ENCODE data around the gene MOSPD3.
"Not testable (repeated sequence)": the region's sequence is repeated elsewhere in the genome, so short reads cannot be mapped to it uniquely, and the experiment has no call there.

The MOSPD3 gene

DNA sequence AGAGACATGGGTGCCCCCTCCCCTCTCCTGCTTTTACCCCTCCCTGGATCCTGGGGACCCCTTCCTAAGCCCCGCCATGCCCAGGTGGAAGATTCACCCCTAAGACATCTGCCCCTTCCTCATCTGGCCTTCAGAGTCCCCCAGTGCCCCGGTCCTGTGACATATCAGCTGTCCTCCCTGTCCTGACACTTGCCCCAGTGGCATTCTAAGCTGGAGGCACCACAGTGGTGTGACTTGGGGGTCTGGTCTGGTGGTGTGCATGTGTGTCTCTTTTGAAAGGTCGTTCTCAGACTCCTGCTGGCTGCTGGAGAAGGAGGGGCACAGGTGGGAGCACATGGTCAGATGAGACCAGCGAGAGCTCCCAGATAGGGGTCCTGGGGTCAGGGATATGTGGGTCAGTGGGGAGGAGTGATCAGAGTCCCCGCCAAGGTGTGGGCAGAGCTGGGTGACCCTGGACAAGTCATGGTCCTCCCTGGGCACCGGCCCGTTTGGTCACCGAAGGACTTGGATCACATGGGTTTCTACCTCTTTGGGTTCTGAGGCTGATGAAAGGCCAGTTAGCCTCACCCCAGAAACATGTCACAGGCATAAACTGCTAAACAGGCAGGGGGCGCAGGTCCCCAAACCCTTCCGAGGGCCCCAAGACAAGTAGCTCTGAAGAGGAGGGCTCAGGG, 29.7 kb downstream of the MOSPD3 start:
- TF ChIP-seq, protein P1, sequence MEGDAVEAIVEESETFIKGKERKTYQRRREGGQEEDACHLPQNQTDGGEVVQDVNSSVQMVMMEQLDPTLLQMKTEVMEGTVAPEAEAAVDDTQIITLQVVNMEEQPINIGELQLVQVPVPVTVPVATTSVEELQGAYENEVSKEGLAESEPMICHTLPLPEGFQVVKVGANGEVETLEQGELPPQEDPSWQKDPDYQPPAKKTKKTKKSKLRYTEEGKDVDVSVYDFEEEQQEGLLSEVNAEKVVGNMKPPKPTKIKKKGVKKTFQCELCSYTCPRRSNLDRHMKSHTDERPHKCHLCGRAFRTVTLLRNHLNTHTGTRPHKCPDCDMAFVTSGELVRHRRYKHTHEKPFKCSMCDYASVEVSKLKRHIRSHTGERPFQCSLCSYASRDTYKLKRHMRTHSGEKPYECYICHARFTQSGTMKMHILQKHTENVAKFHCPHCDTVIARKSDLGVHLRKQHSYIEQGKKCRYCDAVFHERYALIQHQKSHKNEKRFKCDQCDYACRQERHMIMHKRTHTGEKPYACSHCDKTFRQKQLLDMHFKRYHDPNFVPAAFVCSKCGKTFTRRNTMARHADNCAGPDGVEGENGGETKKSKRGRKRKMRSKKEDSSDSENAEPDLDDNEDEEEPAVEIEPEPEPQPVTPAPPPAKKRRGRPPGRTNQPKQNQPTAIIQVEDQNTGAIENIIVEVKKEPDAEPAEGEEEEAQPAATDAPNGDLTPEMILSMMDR (conservative IDR thresholded peaks at IDR 0.05; ENCODE audit: low read length): no peak
- DNase-seq (ENCODE audit: low read depth): no peak
- H3K4me3 ChIP-seq (ENCODE audit: low read length): no peak overlapping the region

DNA sequence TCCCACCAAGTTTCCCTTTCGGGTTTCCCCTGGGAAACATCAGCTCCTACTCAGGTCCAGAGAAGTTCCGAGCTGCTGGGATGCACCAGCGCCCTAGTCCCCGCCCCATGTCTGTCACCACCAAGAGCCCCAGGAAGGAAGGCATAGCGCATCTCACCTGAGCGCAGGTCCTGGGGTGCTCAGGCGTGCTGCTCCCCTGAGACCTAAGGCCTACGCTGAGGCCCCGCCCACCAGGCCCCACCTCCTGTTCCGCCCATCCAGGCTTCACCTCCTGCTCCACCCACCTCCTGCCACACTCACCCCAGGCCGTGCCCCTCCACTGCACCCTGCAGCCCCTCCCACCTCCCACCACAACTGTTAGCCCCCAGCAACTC, 30.2 kb downstream of the MOSPD3 start:
- no peak for DNase-seq (ENCODE audit: low read depth)
- no peak overlapping the region for H3K4me3 ChIP-seq (ENCODE audit: low read length)
- TF ChIP-seq, protein P1 (conservative IDR thresholded peaks at IDR 0.05; ENCODE audit: low read length): no peak

- no peak overlapping the region for H3K4me3 ChIP-seq (ENCODE audit: low read length)
- TF ChIP-seq, protein P1 (conservative IDR thresholded peaks at IDR 0.05; ENCODE audit: low read length): no peak
- DNase-seq (ENCODE audit: low read depth): no peak
Measured at GRCh38 chr7:100649826-100650565, 37.7 kb downstream of the MOSPD3 start.

- H3K4me3 ChIP-seq (ENCODE audit: low read length): no peak overlapping the region
- no peak for DNase-seq (ENCODE audit: low read depth)
- TF ChIP-seq, protein P1 (conservative IDR thresholded peaks at IDR 0.05; ENCODE audit: low read length): no peak
Measured at GRCh38 chr7:100654908-100655831, 42.8 kb downstream of the MOSPD3 start.

DNA sequence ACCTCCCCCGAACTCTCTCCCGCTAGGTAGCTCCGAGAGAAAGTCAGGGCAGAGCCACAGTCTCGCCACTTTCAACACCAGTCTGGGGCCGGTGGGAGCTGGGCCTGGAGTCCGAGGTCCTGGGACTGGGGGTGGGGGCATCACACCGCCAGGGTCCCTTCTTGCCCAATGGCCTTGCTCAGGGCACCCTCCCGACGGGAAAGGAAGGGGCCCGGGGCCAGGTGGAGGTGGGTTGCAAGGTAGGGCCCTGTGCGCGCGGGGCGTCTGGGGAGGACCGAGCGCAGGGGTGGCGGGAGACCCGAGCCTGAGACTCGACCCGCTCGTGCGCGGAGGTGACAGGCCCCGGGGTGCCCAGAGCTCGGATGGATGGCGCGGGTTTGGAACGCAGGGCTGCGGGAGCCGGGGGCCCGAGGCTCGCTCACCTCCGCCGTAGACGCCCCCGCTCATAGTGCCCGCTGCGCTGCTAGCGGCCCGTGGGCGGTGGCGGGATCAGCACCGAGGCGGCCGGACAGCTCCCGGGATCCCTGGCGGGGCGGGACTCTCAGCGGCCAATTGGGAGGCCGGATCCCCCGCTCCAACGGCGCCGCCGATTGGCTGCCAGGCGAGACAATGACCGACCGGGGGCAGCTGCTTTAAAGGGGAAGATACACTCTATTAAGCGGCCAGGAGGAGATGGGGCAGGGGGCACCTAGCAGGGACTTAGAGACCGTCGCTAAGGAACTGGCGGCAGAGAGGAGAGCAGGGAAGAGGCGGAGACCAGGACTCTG, 43.8 kb downstream of the MOSPD3 start, which contains the start of gene ACTL6B:
TSS of gene ACTL6B (minus strand) at position 541 of the 767 bp plus-strand sequence. CDS start at position 447, 94 bp downstream.
- TF ChIP-seq, protein P1 (conservative IDR thresholded peaks at IDR 0.05; ENCODE audit: low read length): no peak
- DNase-seq (ENCODE audit: low read depth): no peak
- H3K4me3 ChIP-seq (ENCODE audit: low read length): no peak within 1 kb of the TSS

DNA sequence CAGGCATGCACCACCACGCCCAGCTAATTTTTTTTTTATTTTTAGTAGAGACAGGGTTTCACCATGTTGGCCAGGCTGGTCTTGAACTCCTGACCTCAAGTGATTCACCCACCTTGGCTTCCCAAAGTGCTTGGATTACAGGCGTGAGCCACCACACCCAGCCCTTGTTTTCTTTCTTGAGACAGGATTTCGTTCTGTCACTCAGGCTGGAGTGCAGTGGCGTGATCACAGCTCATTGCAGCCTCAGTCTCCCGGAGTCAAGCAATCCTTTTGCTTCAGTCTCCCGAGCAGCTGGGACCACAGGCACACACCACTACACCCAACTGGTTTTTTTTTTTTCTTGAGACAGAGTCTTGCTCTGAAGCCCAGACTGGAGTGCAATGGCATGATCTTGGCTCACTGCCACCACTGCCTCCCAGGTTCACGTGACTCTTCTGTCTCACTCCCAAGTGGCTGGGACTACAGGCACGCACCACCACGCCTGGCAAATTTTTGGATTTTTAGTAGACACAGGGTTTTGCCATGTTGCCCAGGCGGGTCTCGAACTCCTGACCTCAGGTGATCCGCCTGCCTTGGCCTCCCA, 49.9 kb downstream of the MOSPD3 start:
- not testable (repeated sequence) for H3K4me3 ChIP-seq (ENCODE audit: low read length); DNase-seq (ENCODE audit: low read depth)
